ENCODE results near the gene CARS2. TPM values are rescaled to one million over a fixed set of nuclear protein-coding genes. Genes with fewer than 3 reads are reported as not detected.

The CARS2 gene
- total RNA-seq, 1 experiment from 2014 or later = 41.9 TPM

DNA sequence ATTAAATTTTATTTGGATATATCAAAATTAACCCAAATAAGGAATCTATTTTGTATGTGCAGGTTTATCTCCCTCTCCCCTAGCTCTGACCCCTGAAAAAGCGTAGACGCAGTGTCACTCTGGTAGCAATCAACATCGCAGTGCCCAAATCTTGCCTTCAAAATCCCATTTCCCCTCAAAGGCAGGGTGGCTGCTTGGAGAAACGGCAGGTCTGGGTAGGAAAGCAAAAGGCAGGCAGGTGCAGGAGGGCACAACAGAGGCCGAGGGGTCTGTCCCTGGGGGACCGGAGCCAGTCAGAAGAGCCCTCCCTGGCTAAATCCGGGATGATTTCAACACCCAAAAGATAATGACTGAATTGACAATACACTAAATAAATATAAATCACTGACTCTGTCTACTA lies 48.7 kb downstream of the CARS2 start:
- no peak overlapping the region for H3K4me2 ChIP-seq (ENCODE audit: insufficient read depth, insufficient read length, low read length)
- no peak overlapping the region for H2BK120ac ChIP-seq (ENCODE audit: low read depth, low read length, poor library complexity, severe bottlenecking)
- H4K20me1 ChIP-seq (ENCODE audit: control insufficient read depth, insufficient read depth, insufficient read length) = no peaks in the 10 kb centered on the region
- H3K27ac ChIP-seq (ENCODE audit: insufficient read length, low read depth, low read length) = no peak overlapping the region
- peaks cover 10% of the 10 kb centered on the region for H3K9me3 ChIP-seq (ENCODE audit: control insufficient read depth, low read depth, low read length)
- Mint-ChIP-seq H3K9me3 (peaks cover 36 to 40% of the 10 kb centered on the region in 2 experiments), H3K4me3 (no peak overlapping the region), H3K36me3 (ENCODE audit: insufficient read depth in 1 of 3, low read depth in 3 of 3) (peaks cover 39 to 60% (median 55%) of the 10 kb centered on the region in 3 experiments), H3K27me3 (ENCODE audit: low read depth) (no peaks in the 10 kb centered on the region), H3K4me1 (no peaks in the 10 kb centered on the region), H3K27ac (peak overlapping the region in 2 of 3 experiments; percentile 13 to 65; a peak in 2 of 7 replicates)
- TF ChIP-seq, protein P1, sequence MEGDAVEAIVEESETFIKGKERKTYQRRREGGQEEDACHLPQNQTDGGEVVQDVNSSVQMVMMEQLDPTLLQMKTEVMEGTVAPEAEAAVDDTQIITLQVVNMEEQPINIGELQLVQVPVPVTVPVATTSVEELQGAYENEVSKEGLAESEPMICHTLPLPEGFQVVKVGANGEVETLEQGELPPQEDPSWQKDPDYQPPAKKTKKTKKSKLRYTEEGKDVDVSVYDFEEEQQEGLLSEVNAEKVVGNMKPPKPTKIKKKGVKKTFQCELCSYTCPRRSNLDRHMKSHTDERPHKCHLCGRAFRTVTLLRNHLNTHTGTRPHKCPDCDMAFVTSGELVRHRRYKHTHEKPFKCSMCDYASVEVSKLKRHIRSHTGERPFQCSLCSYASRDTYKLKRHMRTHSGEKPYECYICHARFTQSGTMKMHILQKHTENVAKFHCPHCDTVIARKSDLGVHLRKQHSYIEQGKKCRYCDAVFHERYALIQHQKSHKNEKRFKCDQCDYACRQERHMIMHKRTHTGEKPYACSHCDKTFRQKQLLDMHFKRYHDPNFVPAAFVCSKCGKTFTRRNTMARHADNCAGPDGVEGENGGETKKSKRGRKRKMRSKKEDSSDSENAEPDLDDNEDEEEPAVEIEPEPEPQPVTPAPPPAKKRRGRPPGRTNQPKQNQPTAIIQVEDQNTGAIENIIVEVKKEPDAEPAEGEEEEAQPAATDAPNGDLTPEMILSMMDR (conservative IDR thresholded peaks at IDR 0.05) = no peak
- H2BK20ac ChIP-seq (ENCODE audit: low read depth, low read length, poor library complexity, severe bottlenecking) = no peak overlapping the region
- H3T11ph ChIP-seq (ENCODE audit: low read length) = no peak overlapping the region
- no CpG with 5 or more reads among the region's 7 CpGs for WGBS (ENCODE audit: extremely low coverage, insufficient read length, low lambda C conversion rate)
- no peaks in the 10 kb centered on the region for H3K27me3 ChIP-seq (ENCODE audit: insufficient read depth, low read length)
- no peak overlapping the region for H2BK5ac ChIP-seq (ENCODE audit: insufficient read length, low read length)
- no peak overlapping the region for H4K91ac ChIP-seq (ENCODE audit: insufficient read length, low read depth, low read length)
- H3K23me2 ChIP-seq (ENCODE audit: insufficient read length, low read depth, low read length, poor library complexity, severe bottlenecking) = no peaks in the 10 kb centered on the region
- no peak overlapping the region for H4K8ac ChIP-seq (replicated peaks; ENCODE audit: insufficient read length, low read depth, low read length)
- no peaks in the 10 kb centered on the region for H3K4me1 ChIP-seq (ENCODE audit: insufficient read depth, low read length)
- H3K14ac ChIP-seq (ENCODE audit: insufficient read depth, low read length) = no peak overlapping the region
- H3K79me1 ChIP-seq (ENCODE audit: insufficient read depth, low read depth, low read length, poor library complexity, severe bottlenecking) = no peaks in the 10 kb centered on the region
- no peak overlapping the region for H4K5ac ChIP-seq (ENCODE audit: insufficient read length, low read depth, low read length)
- DNase-seq = no peak
- H2BK15ac ChIP-seq (ENCODE audit: low read depth, low read length) = no peak overlapping the region
- no peak overlapping the region for H3K23ac ChIP-seq (ENCODE audit: insufficient read length, low read depth, low read length)
- no peak overlapping the region for H2BK12ac ChIP-seq (ENCODE audit: insufficient read length, low read depth, low read length)
- H3K18ac ChIP-seq (ENCODE audit: insufficient read length, low read depth, low read length) = no peak overlapping the region
- no peak overlapping the region for H3K9ac ChIP-seq (ENCODE audit: extremely low read depth, insufficient read length, low read length)
- no peak overlapping the region for H2AFZ ChIP-seq (ENCODE audit: low read length)
- H3K56ac ChIP-seq (ENCODE audit: insufficient read length, low read depth, low read length) = no peak overlapping the region
- no peaks in the 10 kb centered on the region for H3K79me2 ChIP-seq (ENCODE audit: insufficient read depth, low read length)
- H3K4ac ChIP-seq (ENCODE audit: low read depth, low read length) = no peak overlapping the region
- H2AK5ac ChIP-seq (ENCODE audit: insufficient read length, low read length) = no peak overlapping the region
